Hematopoietic multipotent progenitor cell treated with erythropoietin and hydrocortisone succinate and interleukin-3 and kit ligand, for 17 days (in vitro differentiated cells): ENCODE measurements around the gene AATF.

ENCODE experiments used
- DNase-seq: peaks from one replicate; pipeline ENCODE4 v3.0.0-alpha.2; 2015; ENCODE audit warnings: low spot score

The AATF gene

GRCh38 chr17:36941265-36942010, 7.3 kb upstream of the AATF start:
- no peak for DNase-seq

GRCh38 chr17:36942019-36942599, 6.6 kb upstream of the AATF start:
- no peak for DNase-seq

GRCh38 chr17:36942631-36943125, 6.1 kb upstream of the AATF start:
- DNase-seq = no peak

- no peak for DNase-seq
These were observed 5.2 kb upstream of the AATF start for GRCh38 chr17:36943250-36944191.

GRCh38 chr17:36944553-36944952, 4.2 kb upstream of the AATF start:
- no peak for DNase-seq

GRCh38 chr17:36945140-36945539, 3.6 kb upstream of the AATF start:
- no peak for DNase-seq

GRCh38 chr17:36945959-36946725, 2.6 kb upstream of the AATF start:
- DNase-seq = no peak

- DNase-seq = no peak
These were observed 2.0 kb upstream of the AATF start for GRCh38 chr17:36946726-36947091.

GRCh38 chr17:36947922-36948716, 635 bp upstream of the AATF start:
- DNase-seq = peak; percentile 33

GRCh38 chr17:36949461-36949927, 740 bp downstream of the AATF start:
- peak; percentile 46 for DNase-seq

GRCh38 chr17:36950027-36950426, 1.3 kb downstream of the AATF start:
- no peak for DNase-seq

- no peak for DNase-seq
These were observed 2.5 kb downstream of the AATF start for GRCh38 chr17:36951084-36951789.

- DNase-seq = no peak
These were observed 22.8 kb downstream of the AATF start for GRCh38 chr17:36971508-36971907.

- no peak for DNase-seq
These were observed 23.5 kb downstream of the AATF start for GRCh38 chr17:36972186-36972700.

GRCh38 chr17:36972905-36973304, 24.2 kb downstream of the AATF start:
- DNase-seq = no peak

- DNase-seq = no peak
These were observed 27.3 kb downstream of the AATF start for GRCh38 chr17:36975922-36976515.

- DNase-seq = no peak
These were observed 28.3 kb downstream of the AATF start for GRCh38 chr17:36977066-36977465.

- no peak for DNase-seq
These were observed 28.8 kb downstream of the AATF start for GRCh38 chr17:36977568-36977967.

- no peak for DNase-seq
These were observed 30.2 kb downstream of the AATF start for GRCh38 chr17:36978810-36979564.
